OCI-LY1 (cell line): Measurements from ENCODE around the gene TPSAB1.
"Not testable (repeated sequence)": the region's sequence is repeated elsewhere in the genome, so short reads cannot be mapped to it uniquely, and the experiment has no call there.

Source experiments
- H2AFZ ChIP-seq: fragments of 200-600 bp; sonication (generic), shearing (Covaris generic); 2 replicates; pipeline ENCODE4 v1.6.0; 2014; ENCODE audit warnings: antibody characterized with exemption, mild to moderate bottlenecking, low read length
- H3F3A ChIP-seq: fragments of 200-600 bp; sonication (generic), shearing (Covaris generic); 2 replicates; pipeline ENCODE4 v1.6.0; 2014; ENCODE audit warnings: mild to moderate bottlenecking, antibody characterized with exemption, low read length, moderate library complexity; ENCODE audit not compliant: insufficient read depth
- H3K27ac ChIP-seq: fragments of 200-600 bp; sonication (generic); 2 replicates; pipeline ENCODE4 v1.5.1; 2014; ENCODE audit warnings: low read length, mixed run types, mild to moderate bottlenecking, low read depth; ENCODE audit not compliant: poor library complexity, severe bottlenecking
- H3K27me3 ChIP-seq: fragments of 200-600 bp; sonication (generic); 2 replicates; pipeline ENCODE4 v1.6.0; 2014; ENCODE audit warnings: antibody characterized with exemption, mild to moderate bottlenecking, low read length, moderate library complexity; ENCODE audit not compliant: insufficient read depth
- H3K36me3 ChIP-seq: fragments of 200-600 bp; sonication (generic); 2 replicates; pipeline ENCODE4 v1.6.1; 2014; ENCODE audit warnings: mild to moderate bottlenecking, antibody characterized with exemption, low read length, moderate library complexity, mixed read lengths; ENCODE audit not compliant: insufficient read depth
- H3K4me1 ChIP-seq: fragments of 200-600 bp; sonication (generic); 2 replicates; pipeline ENCODE4 v1.5.1; 2014; ENCODE audit warnings: mild to moderate bottlenecking, low read length, moderate library complexity; ENCODE audit not compliant: insufficient read depth, severe bottlenecking
- H3K4me2 ChIP-seq: fragments of 200-600 bp; sonication (generic), shearing (Covaris generic); 2 replicates; pipeline ENCODE4 v1.6.1; 2014; ENCODE audit warnings: low read length
- H3K4me3 ChIP-seq: fragments of 200-600 bp; sonication (generic); 2 replicates; pipeline ENCODE4 v1.5.1; 2014; ENCODE audit warnings: low read length, low read depth, mild to moderate bottlenecking, mixed read lengths; ENCODE audit not compliant: poor library complexity, severe bottlenecking
- H3K79me2 ChIP-seq: fragments of 200-600 bp; shearing (Covaris generic); 2 replicates; pipeline ENCODE4 v1.6.1; 2016; ENCODE audit warnings: mixed run types, low read length, mixed read lengths; ENCODE audit not compliant: insufficient read depth
- H3K9ac ChIP-seq: fragments of 200-600 bp; sonication (generic), shearing (Covaris generic); 2 replicates; pipeline ENCODE4 v1.6.1; 2014; ENCODE audit warnings: mild to moderate bottlenecking, low read length, mixed read lengths
- H3K9me2 ChIP-seq: fragments of 200-600 bp; sonication (generic), shearing (Covaris generic); 2 replicates; pipeline ENCODE4 v1.6.1; 2014; ENCODE audit warnings: low read depth, mild to moderate bottlenecking, low read length, mixed read lengths
- H3K9me3 ChIP-seq: fragments of 200-600 bp; shearing (Covaris generic); 2 replicates; pipeline ENCODE4 v1.6.1; 2014; ENCODE audit warnings: low read length, mixed read lengths
- H4K20me1 ChIP-seq: fragments of 200-600 bp; sonication (generic), shearing (Covaris generic); 2 replicates; pipeline ENCODE4 v1.6.0; 2016; ENCODE audit warnings: mild to moderate bottlenecking, low read length; ENCODE audit not compliant: insufficient read depth
- CTCF ChIP-seq: fragments of 200-600 bp; sonication (generic), shearing (Covaris generic); IDR thresholded peaks from 2 replicates; pipeline ENCODE4 v1.5.1; 2017; ENCODE audit warnings: mild to moderate bottlenecking, antibody characterized with exemption, low read length, moderate library complexity, mixed read lengths
- EZH2 ChIP-seq: fragments of 200-600 bp; sonication (generic), shearing (Covaris generic); IDR thresholded peaks from 2 replicates; pipeline ENCODE4 v1.8.0; 2017; ENCODE audit warnings: borderline replicate concordance, mixed run types, mild to moderate bottlenecking, antibody characterized with exemption, low read length, moderate library complexity, mixed read lengths

TPSAB1 gene

GRCh38 chr16:1256296-1256873 is 15.9 kb downstream of the TPSAB1 start:
- not testable (repeated sequence) for H3K9me3 ChIP-seq, H3K27me3 ChIP-seq, H4K20me1 ChIP-seq, H3K27ac ChIP-seq, H3K4me3 ChIP-seq, H3K79me2 ChIP-seq, H3K9ac ChIP-seq, H3K9me2 ChIP-seq, H3K4me1 ChIP-seq, H2AFZ ChIP-seq, H3F3A ChIP-seq, H3K36me3 ChIP-seq, H3K4me2 ChIP-seq

- H3K4me3 ChIP-seq, result no peak overlapping the region
- no peak overlapping the region for H3K4me2 ChIP-seq
- no peaks in the 10 kb centered on the region for H3K79me2 ChIP-seq
- H3K9me3 ChIP-seq, result no peaks in the 10 kb centered on the region
- H2AFZ ChIP-seq, result no peak overlapping the region
- H3K9ac ChIP-seq, result no peak overlapping the region
- H3K36me3 ChIP-seq, result no peaks in the 10 kb centered on the region
- no peak overlapping the region for H3K27ac ChIP-seq
- H3K27me3 ChIP-seq, result no peaks in the 10 kb centered on the region; the same call in 1 of the 2 replicates
- H3K4me1 ChIP-seq, result no peaks in the 10 kb centered on the region
- TF ChIP-seq CTCF (no peak), EZH2 (no peak)
- no peaks in the 10 kb centered on the region for H3F3A ChIP-seq
- H4K20me1 ChIP-seq, result no peaks in the 10 kb centered on the region
- no peaks in the 10 kb centered on the region for H3K9me2 ChIP-seq
These were observed 16.4 kb downstream of the TPSAB1 start for GRCh38 chr16:1256874-1257322.

GRCh38 chr16:1257561-1258224 is 17.2 kb downstream of the TPSAB1 start:
- Histone ChIP-seq H3K27ac (no peak overlapping the region), H3K4me1 (no peaks in the 10 kb centered on the region), H3K4me3 (no peak overlapping the region), H3K27me3 (no peaks in the 10 kb centered on the region; the same call in 1 of the 2 replicates), H4K20me1 (no peaks in the 10 kb centered on the region), H2AFZ (no peak overlapping the region), H3K36me3 (no peaks in the 10 kb centered on the region), H3K9me2 (no peaks in the 10 kb centered on the region), H3K9me3 (no peaks in the 10 kb centered on the region), H3F3A (no peaks in the 10 kb centered on the region), H3K9ac (no peak overlapping the region), H3K4me2 (no peak overlapping the region), H3K79me2 (no peaks in the 10 kb centered on the region)
- TF ChIP-seq EZH2 (no peak), CTCF (no peak)

GRCh38 chr16:1258225-1258600 is 17.7 kb downstream of the TPSAB1 start:
- no peaks in the 10 kb centered on the region for H3K9me2 ChIP-seq
- H3K9me3 ChIP-seq, result no peaks in the 10 kb centered on the region
- H3K79me2 ChIP-seq, result no peaks in the 10 kb centered on the region
- H2AFZ ChIP-seq, result no peak overlapping the region
- H4K20me1 ChIP-seq, result no peaks in the 10 kb centered on the region
- no peak overlapping the region for H3K4me3 ChIP-seq
- no peak for TF ChIP-seq EZH2
- TF ChIP-seq CTCF, result no peak
- no peaks in the 10 kb centered on the region; the same call in 1 of the 2 replicates for H3K27me3 ChIP-seq
- no peaks in the 10 kb centered on the region for H3K36me3 ChIP-seq
- no peaks in the 10 kb centered on the region for H3F3A ChIP-seq
- no peak overlapping the region for H3K4me2 ChIP-seq
- no peak overlapping the region for H3K27ac ChIP-seq
- no peaks in the 10 kb centered on the region for H3K4me1 ChIP-seq
- H3K9ac ChIP-seq, result no peak overlapping the region
